ENCODE data around the gene NPFF. TPM values are rescaled to one million over a fixed set of nuclear protein-coding genes. Genes with fewer than 3 reads are reported as not detected.

Gene NPFF
- total RNA-seq, 3 donors from 2014 or later: not detected

DNA sequence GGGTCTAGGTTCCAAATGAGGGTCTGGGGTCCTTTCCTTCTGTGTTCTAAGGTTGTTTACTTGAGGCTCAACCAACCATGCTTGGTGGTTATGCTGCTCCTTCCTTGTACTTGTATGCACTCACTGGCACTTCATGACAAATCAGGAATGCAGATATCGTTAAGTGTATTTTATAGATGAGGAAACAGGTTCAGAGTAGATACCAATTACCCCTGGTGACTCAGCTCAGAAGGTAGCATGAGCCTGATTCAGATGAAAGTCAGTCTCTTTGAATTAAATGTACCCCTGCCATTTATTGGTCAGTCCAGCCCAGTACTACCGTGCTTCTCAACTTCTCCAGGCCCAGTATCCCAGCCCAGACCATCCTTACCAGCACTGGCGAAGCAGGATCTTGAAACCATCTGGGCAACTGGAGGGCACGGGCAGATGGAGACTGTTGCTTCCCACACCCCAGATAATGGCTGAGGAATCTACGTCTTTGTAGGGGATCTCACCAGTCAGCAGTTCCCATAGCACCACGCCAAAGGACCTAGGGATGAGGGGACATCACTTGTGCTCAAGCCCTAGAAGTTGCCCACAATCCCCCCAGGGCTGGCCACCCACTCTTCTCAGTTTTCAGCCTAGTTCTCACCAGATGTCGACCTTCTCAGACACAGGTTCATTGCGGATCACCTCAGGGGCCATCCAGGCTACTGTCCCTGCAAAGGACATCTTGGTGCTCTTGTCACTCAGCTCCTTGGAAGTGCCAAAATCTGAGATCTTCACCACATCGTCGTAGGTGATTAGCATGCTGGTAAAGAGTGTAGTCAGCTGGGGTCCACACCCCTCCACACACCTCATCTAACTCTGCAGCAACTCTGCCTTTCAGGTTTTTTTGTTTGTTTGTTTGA is 22.4 kb downstream of the NPFF start:
- no peak for TF ChIP-seq CTCF (IDR thresholded peaks at IDR 0.05)
- intact Hi-C loops (cut with DNase I, micrococcal nuclease): no loop called here
- H3K36me3 ChIP-seq (ENCODE audit: low read depth): no peaks in the 10 kb centered on the region
- ATAC-seq: peak; percentile 69
- peaks cover 13% of the 10 kb centered on the region for H3K4me1 ChIP-seq (ENCODE audit: low read depth)
- H3K9me3 ChIP-seq: no peaks in the 10 kb centered on the region
- DNase-seq: peak in 2 of 3 donors; percentile 25 to 34
- no peak overlapping the region for H3K4me3 ChIP-seq

- intact Hi-C loops (cut with DNase I, micrococcal nuclease): no loop called here
- Histone ChIP-seq H3K9me3 (no peaks in the 10 kb centered on the region), H3K4me1 (ENCODE audit: low read depth) (peaks cover 13% of the 10 kb centered on the region), H3K4me3 (no peak overlapping the region), H3K36me3 (ENCODE audit: low read depth) (no peaks in the 10 kb centered on the region)
- DNase-seq (no peak), ATAC-seq (no peak)
- TF ChIP-seq CTCF (IDR thresholded peaks at IDR 0.05): no peak
These were observed 23.3 kb downstream of the NPFF start for GRCh38 chr12:53483979-53484377.

DNA sequence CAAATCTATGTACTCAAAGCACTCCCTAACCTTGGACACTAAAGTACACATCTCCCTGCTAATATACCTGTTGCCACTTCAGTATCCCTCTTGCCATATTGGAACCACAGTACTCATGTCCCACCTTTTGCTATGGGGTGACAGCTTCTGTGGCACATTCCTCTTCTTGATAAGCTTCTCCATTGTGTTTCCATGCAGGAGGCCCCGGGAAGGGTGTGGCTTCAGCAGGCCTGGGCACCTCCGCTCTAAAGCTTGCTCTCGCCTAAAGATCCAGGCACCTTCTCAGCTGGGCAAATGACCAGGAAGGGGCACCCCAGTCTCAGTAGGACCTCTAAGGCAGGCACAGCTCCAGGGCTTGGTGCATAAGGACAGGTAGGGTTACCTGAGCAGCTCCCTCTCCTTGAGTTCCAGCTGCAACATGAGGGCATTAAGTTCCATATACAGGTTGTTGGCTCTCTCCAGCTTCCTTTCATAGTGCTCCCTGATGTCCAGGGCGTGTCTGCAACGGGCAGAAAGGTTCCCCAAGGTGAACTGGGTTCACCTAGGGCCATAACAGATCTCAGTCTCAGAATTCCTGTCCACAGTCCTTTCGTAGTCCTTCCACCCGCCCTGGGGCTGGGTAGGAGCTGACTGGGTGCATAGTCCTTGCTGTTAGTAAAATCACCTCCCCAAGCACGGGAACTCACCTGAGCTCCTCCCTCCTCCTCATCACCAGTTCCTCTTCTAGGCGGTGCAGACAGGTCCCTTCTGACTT is 23.9 kb downstream of the NPFF start:
- intact Hi-C loops (cut with DNase I, micrococcal nuclease): no loop called here
- no peak overlapping the region for H3K4me3 ChIP-seq
- peak; percentile 76 for ATAC-seq
- no peaks in the 10 kb centered on the region for H3K36me3 ChIP-seq (ENCODE audit: low read depth)
- H3K4me1 ChIP-seq (ENCODE audit: low read depth): peaks cover 13% of the 10 kb centered on the region
- no peaks in the 10 kb centered on the region for H3K9me3 ChIP-seq
- TF ChIP-seq CTCF (IDR thresholded peaks at IDR 0.05): no peak
- DNase-seq: peak in 2 of 3 donors; percentile 55 to 61

DNA sequence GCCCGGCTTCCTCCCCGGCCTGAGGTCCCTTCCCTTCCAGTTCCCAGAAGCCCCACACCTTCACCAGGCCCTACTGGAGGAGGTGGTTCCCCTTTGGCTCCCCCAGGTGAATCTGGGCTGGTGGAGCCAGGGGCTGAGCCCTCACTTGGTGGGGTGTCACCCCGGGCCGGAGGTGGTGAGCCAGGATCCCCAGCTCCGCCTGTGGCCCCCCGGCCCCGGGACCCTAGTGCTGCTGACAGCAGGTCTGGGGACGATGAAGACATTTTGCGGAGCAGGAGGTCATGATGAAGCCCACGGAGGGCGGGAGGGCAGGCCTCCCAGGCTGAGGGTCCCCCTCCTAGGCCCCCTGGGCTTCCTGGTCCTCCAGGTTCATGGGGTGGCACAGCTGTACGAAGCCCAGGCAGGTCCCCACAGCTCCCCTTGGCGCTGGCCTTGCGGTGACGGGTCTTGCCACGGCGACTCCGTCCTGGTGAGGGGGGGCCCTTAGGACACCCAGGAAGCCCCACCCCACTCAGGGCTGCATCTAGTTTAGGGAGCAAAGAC is 24.6 kb downstream of the NPFF start:
- no peak for ATAC-seq
- H3K36me3 ChIP-seq (ENCODE audit: low read depth): no peaks in the 10 kb centered on the region
- no peak for DNase-seq

More for the DNA sequence above, 24.6 kb downstream of the NPFF start:
- H3K4me3 ChIP-seq: no peak overlapping the region
- intact Hi-C loops (cut with DNase I, micrococcal nuclease): no loop called here
- TF ChIP-seq CTCF (IDR thresholded peaks at IDR 0.05): no peak
- no peaks in the 10 kb centered on the region for H3K9me3 ChIP-seq
- H3K4me1 ChIP-seq (ENCODE audit: low read depth): peaks cover 13% of the 10 kb centered on the region

Data from mucosa of descending colon (tissue), 3 donors.